ENCODE measurements around the gene GPX8. TPM values are rescaled to one million over a fixed set of nuclear protein-coding genes. Genes with fewer than 3 reads are reported as not detected.
A peak's percentile ranks its signal among the peaks of the same experiment; 100 is the strongest.

The GPX8 gene
- total and polyA plus RNA-seq, 2 of the 13 experiments (the other 11 are each of a cell fraction or from before 2014, with no cell fraction given) = 0.33 to 0.94 TPM

DNA sequence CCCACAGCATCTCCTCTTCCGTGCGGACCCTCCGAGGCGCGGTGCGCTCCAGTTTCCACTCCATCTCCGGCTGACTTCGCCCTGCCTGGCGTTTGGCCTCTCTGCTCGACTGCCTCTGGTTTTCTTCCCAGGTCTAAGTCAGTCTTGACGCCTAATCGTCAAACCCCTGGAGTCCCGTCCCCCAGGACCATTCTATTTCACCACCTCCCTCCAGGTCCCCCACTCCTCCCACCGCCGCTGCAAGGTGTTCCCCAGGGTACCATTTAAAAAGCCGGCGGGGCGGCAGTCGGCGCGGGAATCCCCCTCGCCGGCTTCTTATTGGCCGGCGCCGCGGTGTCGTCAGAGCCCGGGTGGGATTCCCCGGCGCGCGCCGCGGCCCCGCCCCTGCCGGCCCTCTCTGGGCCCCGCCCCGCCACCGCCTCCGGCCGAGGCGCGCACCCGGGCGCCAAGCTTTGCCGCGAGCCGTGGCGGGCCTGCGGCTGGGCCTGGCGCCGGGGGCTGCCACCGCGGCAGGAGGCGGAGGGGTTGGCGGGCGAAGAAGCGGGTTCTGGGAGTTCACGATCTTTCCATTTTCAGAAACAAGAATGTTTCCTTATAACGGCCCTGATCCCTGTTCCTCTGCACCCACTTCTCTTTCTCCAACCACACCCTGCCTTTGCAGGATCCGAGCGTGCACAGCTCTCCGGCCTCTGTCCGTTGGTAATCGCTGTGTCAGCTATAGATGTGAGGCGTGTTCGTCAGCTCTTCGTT, 13.1 kb downstream of the GPX8 start, which contains the start of gene CDC20B (continued):
- TF ChIP-seq MTA1 (CRISPR knock-in tag; IDR thresholded peaks at IDR 0.05; ENCODE audit: borderline replicate concordance) (no peak), RARA (CRISPR knock-in tag; IDR thresholded peaks at IDR 0.05) (no peak), ZMYM2 (CRISPR knock-in tag; IDR thresholded peaks at IDR 0.05) (no peak), FOXK1 (CRISPR knock-in tag; IDR thresholded peaks at IDR 0.05; ENCODE audit: borderline replicate concordance, low read depth) (no peak), HIVEP1 (CRISPR knock-in tag; IDR thresholded peaks at IDR 0.05) (peak; percentile 99), KDM5A (IDR thresholded peaks at IDR 0.05; ENCODE audit: borderline replicate concordance, low read length) (no peak), HOXA5 (CRISPR knock-in tag; IDR thresholded peaks at IDR 0.05) (0 out of 2 replicates have a peak, but pooled peaks have one; percentile 24), ZNF660 (CRISPR knock-in tag; IDR thresholded peaks at IDR 0.05; ENCODE audit: borderline replicate concordance, low read depth) (no peak), ZFY (CRISPR knock-in tag; IDR thresholded peaks at IDR 0.05) (peak; percentile 53), KAT8 (CRISPR knock-in tag; IDR thresholded peaks at IDR 0.05) (no peak), KDM5B (CRISPR knock-in tag; IDR thresholded peaks at IDR 0.05; ENCODE audit: borderline replicate concordance) (peak; percentile 11; the same call in 1 of the 2 replicates), EP300 (IDR thresholded peaks at IDR 0.05; ENCODE audit: low read depth in 2 of 2, low read length in 2 of 2) (no peak), EP300 (CRISPR knock-in tag; IDR thresholded peaks at IDR 0.05; ENCODE audit: borderline replicate concordance) (no peak), ZBTB3 (CRISPR knock-in tag; IDR thresholded peaks at IDR 0.05; ENCODE audit: borderline replicate concordance, low read depth) (no peak), SMAD9 (CRISPR knock-in tag; IDR thresholded peaks at IDR 0.05) (no peak), ZNF382 (CRISPR knock-in tag; IDR thresholded peaks at IDR 0.05; ENCODE audit: borderline replicate concordance) (no peak), ZSCAN22 (CRISPR knock-in tag; IDR thresholded peaks at IDR 0.05) (no peak)
- TF ChIP-seq, protein P1, sequence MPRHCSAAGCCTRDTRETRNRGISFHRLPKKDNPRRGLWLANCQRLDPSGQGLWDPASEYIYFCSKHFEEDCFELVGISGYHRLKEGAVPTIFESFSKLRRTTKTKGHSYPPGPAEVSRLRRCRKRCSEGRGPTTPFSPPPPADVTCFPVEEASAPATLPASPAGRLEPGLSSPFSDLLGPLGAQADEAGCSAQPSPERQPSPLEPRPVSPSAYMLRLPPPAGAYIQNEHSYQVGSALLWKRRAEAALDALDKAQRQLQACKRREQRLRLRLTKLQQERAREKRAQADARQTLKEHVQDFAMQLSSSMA (CRISPR knock-in tag; IDR thresholded peaks at IDR 0.05) = 0 out of 2 replicates have a peak, but pooled peaks have one; percentile 38
- TF ChIP-seq, protein P2, sequence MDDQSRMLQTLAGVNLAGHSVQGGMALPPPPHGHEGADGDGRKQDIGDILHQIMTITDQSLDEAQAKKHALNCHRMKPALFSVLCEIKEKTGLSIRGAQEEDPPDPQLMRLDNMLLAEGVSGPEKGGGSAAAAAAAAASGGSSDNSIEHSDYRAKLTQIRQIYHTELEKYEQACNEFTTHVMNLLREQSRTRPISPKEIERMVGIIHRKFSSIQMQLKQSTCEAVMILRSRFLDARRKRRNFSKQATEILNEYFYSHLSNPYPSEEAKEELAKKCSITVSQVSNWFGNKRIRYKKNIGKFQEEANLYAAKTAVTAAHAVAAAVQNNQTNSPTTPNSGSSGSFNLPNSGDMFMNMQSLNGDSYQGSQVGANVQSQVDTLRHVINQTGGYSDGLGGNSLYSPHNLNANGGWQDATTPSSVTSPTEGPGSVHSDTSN (CRISPR knock-in tag; IDR thresholded peaks at IDR 0.05; ENCODE audit: borderline replicate concordance) = no peak
- TF ChIP-seq, protein P3, sequence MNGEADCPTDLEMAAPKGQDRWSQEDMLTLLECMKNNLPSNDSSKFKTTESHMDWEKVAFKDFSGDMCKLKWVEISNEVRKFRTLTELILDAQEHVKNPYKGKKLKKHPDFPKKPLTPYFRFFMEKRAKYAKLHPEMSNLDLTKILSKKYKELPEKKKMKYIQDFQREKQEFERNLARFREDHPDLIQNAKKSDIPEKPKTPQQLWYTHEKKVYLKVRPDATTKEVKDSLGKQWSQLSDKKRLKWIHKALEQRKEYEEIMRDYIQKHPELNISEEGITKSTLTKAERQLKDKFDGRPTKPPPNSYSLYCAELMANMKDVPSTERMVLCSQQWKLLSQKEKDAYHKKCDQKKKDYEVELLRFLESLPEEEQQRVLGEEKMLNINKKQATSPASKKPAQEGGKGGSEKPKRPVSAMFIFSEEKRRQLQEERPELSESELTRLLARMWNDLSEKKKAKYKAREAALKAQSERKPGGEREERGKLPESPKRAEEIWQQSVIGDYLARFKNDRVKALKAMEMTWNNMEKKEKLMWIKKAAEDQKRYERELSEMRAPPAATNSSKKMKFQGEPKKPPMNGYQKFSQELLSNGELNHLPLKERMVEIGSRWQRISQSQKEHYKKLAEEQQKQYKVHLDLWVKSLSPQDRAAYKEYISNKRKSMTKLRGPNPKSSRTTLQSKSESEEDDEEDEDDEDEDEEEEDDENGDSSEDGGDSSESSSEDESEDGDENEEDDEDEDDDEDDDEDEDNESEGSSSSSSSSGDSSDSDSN (CRISPR knock-in tag; IDR thresholded peaks at IDR 0.05) = peak; percentile 30; the same call in 1 of the 2 replicates
- TF ChIP-seq, protein P4, sequence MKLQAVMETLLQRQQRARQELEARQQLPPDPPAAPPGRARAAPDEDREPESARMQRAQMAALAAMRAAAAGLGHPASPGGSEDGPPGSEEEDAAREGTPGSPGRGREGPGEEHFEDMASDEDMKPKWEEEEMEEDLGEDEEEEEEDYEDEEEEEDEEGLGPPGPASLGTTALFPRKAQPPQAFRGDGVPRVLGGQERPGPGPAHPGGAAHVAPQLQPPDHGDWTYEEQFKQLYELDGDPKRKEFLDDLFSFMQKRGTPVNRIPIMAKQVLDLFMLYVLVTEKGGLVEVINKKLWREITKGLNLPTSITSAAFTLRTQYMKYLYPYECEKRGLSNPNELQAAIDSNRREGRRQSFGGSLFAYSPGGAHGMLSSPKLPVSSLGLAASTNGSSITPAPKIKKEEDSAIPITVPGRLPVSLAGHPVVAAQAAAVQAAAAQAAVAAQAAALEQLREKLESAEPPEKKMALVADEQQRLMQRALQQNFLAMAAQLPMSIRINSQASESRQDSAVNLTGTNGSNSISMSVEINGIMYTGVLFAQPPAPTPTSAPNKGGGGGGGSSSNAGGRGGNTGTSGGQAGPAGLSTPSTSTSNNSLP (IDR thresholded peaks at IDR 0.05; ENCODE audit: low read depth, low read length) = no peak

Data from HepG2 (cell line).